CD4-positive, alpha-beta T cell treated with Interferon alpha-2 for 1 hour (primary cell): Measurements from ENCODE around the gene KRTCAP2.
"Not testable (repeated sequence)": the region's sequence is repeated elsewhere in the genome, so short reads cannot be mapped to it uniquely, and the experiment has no call there.

Experiments used
- DNase-seq, 2 donors: peaks; one replicate each; pipeline ENCODE4 v3.0.0-alpha.2; 2020 to 2022

The KRTCAP2 gene

DNA sequence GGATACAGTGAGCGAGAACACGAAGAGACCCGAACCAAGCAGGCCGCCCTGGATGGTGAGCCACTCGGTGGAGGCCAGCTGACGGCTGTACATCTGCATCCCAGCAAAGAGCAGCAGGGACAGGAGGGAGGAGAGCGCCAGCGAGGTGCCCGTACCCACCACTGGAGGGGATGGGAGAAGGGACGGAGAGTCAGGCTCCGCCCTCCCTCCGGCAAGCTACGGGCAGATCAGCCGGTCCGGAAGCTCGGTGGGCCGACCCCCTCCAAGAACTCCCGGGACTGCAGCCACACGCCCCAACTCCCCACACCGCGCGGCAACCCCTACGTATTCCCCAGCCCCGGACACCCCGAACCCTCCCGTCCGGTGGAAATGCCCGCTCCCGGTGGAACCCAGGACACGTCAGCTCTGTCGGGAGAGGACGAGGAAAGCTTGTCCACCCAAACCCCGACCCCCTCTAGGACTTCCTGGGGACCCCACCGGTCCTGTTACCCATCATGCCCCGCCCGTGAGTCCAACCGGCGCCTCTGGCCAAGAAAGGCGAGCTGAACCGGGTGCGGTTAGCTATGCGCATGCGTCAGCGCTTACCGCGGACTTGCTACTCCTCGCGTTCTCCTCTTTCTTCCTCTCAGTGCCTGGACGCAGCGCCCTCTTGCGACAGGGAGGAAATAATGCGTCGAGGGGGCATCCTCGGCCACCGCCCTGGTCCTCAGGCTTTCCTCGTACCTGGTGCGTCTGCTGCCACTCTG, at the start of gene KRTCAP2:
TSS of gene KRTCAP2 (minus strand) at position 573 of the 746 bp plus-strand sequence. CDS start at position 493, 80 bp downstream.
- peak; percentile 96 for DNase-seq

DNA sequence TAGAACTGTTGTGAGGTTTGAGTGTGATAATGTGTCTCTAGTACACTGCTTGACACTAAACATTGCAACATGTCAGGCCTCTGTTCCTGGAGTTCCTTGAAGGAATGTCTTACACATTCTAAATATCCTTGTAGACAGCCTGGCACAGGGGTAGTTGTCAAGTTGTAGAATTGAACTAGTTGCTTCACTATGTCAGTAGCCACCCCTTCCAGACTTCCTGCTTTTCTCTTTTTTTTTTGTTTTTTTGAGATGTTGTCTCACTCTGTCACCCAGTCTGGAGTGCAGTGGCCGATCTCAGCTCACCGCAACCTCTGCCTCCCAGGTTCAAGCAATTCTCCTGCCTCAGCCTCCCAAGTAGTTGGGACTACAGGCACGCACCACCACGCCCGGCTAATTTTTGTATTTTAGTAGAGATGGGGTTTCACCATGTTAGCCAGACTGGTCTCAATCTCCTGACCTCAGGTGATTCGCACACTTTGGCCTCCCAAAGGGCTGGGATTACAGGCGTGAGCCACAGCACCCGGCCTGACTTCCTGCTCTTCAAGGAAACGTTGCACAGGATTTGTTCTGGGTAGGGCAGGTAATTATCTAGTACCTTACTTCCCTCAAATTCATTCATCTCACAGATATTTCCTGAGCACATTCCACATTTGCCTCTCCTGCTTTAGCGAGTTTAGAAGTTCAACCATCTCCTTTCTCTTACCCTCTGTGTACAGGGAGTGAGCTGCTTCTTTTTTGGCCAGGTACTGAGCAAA, 47.3 kb upstream of the KRTCAP2 start:
- DNase-seq: not testable (repeated sequence)

DNA sequence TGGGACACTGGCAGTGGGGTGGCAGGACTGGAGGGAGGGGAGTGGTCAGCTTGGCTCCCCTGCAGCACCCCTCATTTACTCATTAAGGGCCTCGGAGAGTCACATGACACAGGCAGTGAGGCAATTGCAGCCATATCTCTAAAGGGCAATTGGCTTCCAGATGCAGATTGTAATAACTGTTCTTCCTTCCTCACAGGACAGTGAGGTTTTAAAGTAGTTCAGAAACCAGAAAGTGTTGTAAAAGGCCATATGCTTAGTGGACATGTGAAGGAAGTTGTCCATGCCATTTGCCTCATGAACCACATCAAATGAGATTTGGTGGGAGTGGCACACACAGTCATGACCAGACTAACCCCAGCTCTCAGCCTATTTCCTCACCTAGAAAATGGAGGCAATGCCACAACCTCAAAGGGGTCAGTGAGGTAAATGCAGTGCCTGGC, 46.5 kb upstream of the KRTCAP2 start:
- peak; percentile 35 to 47 for DNase-seq

DNA sequence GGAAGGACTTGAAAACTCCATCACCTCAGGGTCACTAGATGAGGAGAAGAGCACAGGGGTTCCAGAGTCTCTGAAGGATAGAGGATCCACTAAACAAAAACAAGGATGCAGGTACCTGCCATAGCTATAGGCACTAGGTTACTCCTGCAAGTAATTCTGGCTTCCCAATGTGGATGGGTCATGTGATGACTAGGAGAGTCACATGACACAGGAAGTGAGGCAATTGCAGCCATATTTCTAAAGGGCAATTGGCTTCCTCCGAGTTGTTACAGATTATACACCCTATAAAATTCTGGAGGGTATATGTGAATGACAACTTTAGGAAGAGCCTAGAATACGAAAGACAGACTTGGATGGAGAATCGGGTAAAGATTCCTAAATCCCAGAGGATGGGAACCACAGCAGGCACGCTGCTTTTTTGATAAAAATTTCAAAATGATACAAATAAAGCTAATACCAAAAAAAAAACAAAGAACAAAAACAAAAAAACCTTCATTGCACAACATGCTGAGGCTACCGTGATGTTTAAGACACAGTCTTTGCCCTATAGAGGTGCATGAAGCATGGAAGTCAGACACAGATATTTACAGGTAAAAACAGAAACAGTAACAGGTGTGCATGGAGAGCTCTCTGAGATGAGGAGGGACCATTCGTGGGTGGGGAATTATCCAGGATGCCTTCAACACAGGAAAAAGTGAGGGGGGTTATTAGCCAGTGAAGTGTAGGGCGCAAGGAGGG, 45.9 kb upstream of the KRTCAP2 start:
- DNase-seq: peak; percentile 43 to 52

DNA sequence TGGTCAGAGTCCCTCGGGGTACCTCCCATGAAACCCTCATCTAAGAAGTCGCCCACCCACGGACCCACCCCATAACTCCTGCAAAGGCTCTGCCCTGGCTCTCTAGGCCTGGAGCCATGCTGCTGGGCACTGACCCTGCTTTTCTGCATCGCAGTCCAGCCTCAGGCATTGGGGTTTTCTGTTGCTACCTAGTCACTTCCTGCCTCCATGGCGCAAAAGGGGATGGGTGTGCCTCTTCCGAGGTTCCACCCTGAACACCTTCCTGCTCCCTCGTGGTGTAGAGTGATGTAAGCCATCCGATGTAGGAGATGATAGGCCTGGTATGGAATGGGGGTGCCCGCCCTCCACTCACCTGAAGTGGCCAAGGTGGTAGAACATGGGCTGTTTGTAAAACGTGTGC, 41.6 kb upstream of the KRTCAP2 start:
- peak in 1 of 2 donors; percentile 45 for DNase-seq

DNA sequence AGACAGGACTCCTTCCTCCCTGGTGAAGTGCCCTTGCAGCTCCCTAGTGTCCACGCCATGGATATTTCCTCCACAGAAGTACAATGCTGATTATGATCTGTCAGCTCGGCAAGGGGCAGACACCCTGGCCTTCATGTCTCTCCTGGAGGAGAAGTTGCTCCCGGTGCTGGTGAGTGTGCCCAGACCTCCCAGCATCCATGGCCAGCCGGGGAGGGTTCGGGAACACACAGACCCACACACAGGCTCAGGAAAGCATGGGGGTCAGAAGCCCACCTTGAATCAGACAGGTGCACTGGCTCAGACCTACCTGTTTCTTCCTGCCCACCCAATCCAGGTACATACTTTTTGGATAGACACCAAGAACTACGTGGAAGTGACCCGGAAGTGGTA, 38.9 kb upstream of the KRTCAP2 start:
- DNase-seq: not testable (repeated sequence)

DNA sequence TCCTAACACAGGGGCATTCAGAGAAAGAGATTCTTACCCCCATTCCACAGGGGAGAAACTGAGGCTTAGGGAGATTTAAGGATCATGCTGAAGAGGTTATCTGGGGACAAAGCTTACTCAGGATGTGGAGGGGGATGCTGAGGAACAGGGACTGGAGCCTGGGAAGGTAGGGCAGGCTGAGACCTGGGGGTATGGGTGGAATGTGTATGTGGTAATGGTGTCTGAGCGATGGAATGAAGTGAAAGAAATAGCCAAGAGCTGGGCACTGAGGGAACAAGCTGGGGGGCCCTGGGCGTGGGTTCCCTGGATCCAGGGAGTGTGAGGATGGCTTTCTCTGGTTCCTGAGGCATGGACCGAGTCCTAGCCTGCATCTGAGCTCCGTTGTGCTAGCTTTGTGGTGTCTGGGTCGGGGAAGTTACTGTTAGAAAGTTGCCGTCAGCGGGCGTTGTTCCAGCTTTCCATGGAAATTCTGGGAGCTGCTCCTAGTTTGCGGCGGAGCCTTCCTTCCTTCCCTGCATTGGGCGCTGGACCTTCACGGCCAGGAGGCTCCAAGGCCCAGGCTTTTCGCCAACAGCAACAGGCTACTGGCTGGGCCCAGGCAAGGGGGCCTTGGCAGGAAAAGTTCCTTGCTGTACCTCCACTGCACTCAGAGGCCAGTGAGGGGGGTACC, 38.4 kb upstream of the KRTCAP2 start:
- DNase-seq: not testable (repeated sequence)

DNA sequence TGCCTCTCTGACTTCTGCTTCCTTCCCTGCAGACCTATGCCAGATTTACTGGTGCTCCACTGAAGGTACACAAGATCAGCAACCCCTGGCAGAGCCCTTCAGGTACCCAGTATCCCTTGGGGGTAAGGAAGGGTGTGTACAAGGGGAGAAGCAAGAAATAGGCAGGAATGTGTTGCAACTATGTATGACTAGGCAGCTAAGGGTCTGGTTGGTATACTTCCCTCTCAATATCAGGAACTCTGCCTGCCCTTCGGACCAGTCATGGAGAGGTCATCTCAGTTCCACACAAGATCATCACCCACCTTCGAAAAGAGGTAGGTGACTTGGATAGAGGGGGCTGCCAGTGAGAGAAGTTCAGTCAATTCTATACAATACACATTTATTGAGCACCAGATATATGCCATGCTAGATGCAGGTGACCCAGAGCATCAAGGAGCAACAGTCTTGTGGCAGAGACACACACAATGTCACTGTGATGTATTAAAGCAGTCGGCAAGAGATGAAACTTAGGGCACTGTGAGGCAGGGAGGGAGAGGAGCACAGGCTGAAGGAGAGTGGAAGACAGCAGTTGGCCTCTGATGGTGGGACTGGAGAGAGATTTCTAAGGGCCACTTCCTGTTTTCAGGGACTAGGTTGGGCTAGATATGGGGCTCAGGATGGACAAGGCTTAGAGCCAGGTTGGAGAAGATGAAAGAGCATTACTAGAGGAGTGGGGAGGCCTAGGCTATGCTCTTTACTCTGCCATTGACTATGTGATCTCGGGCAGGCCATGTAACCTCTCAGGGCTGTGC, 37.4 kb upstream of the KRTCAP2 start:
- peak in 1 of 2 donors; percentile 36 for DNase-seq

DNA sequence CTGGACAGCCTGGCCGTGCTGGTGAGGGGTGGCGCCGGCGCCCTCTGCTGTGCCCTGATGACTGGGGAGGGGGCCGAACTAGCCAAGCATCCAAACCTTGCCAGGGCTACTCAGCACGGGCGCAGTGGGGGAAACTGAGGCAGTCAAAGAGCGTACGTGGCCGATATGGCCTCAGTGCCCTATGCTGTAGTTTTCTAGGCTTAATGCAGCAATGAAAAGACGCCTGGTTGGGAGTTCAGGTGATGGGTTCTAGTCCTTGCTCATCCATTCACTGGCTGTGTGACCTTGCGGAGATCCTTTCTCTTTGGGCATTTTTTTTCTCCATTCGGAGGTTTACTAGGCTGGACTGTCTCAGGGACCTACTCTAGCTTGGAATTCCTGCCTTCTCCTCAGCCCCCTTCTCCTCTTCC, 36.2 kb upstream of the KRTCAP2 start:
- DNase-seq: no peak

DNA sequence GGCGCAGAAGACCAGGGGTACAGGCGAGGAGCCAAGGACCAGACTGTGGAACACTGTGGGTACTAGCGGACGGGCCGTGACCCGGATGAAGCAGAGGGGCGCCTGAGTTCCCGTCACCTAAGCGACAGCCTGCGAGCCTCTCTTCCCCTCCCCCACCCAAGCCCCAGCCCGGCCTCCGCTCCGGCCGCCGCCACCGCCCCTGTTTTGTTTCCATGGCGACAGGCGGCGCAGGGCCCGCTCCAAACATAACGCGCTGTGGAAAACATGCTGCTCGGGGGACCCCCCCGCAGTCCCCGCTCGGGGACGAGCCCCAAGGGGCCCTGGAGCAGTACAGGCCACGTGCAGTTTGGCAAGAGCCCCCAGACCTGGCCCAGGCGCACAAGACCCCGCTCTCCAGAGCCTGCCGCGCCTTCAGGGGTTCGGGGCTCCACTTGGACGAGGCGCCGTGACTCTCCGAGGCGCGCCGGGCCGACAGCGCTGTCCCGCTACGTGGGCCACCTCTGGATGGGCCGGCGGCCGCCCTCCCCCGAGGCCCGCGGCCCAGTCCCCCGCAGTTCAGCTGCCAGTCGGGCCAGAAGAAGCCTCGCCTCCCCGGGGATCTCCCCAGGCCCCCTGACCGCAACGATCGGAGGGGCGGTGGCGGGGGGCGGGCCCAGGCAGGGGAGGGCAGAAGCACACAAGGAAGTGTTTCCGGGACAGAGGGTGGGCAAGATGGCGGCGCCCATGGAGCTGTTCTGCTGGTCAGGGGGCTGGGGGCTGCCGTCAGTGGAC, 35.6 kb upstream of the KRTCAP2 start, which contains the start of gene MTX1:
TSS of gene MTX1 (plus strand) at position 155 of the 771 bp plus-strand sequence. CDS start at position 265, 110 bp downstream.
- peak; percentile 95 for DNase-seq

DNA sequence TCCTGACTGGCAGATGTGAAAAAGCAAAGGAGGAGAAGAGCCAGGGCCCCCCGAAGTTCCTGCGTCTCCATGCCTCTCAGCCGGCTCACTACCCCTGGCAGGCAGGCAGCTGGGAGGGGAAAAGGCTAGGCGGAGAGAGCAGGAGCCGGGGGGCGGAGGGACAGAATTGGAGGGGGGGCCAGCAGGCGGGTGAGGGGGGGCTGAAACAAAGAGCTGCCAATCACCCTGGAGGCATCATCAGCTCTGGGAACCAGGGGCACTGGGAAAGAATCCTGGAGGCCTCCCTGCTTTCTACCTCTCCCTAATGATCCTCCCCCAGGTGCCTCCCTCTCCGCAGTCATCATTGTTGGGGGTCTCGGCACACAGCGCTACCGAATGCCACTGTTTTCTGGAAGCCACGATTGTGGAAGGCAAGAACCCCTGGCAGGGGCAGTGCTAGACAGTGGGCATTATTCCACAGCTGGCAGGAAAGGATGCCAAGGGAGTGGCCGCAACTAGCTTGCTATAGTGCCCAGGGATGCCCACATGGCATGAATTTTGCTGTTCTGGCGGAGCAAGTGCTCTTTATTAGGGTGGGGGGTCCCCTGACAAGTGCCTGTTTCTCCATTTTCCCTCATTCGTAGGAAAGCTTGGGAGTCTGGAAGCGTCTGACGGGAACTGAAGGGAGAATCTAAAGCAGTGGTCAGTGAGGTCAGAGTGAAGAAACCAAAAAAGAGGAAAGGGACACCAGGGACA, 34.9 kb upstream of the KRTCAP2 start, which contains the start of gene THBS3:
TSS of gene THBS3 (minus strand) at position 92 of the 735 bp plus-strand sequence. CDS start at position 71, 21 bp downstream.
- DNase-seq: no peak

DNA sequence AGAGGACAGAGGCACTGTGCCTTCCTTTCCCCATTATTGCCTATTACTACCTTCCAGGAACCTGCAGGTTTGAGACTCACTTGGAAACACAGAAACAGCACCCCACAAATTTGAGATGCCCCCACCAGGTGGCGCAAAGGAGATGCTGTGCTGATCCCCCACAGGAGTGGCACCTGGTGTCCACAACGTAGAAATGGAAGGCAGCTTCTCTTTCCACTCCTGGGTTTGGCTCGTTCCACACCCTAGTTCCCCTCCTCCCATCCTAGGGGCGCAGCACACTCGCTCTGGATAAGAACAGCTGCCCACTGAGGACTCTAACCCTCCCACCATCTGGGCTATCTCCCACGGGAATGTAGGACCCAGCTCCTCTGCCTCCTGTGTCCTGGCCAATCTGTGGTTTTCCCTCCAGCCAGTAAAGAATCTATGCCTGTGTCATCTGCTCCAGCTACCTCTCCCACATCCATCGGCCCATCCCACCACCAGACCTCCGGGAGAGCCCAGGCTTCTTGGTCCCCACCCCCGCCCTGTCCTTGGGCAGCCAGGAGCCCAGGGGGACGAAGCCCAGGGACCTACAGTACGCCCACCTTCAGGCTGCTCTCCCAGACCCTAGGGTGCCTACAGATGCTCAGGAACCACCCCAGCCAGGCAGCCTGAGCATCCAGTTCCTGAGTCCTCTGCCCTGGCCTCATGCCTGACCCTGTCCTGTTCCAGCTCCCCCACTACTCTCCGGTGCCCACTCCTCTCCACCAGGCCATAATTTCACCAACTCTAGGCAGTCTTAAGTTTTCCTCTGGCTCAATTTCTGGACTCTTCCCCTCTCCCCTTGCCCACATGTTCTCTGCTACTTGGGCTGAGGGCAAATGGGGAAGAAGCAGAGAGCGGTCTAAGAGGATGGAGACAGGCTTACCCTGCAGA, 34.0 kb upstream of the KRTCAP2 start:
- peak; percentile 90 to 94 for DNase-seq

DNA sequence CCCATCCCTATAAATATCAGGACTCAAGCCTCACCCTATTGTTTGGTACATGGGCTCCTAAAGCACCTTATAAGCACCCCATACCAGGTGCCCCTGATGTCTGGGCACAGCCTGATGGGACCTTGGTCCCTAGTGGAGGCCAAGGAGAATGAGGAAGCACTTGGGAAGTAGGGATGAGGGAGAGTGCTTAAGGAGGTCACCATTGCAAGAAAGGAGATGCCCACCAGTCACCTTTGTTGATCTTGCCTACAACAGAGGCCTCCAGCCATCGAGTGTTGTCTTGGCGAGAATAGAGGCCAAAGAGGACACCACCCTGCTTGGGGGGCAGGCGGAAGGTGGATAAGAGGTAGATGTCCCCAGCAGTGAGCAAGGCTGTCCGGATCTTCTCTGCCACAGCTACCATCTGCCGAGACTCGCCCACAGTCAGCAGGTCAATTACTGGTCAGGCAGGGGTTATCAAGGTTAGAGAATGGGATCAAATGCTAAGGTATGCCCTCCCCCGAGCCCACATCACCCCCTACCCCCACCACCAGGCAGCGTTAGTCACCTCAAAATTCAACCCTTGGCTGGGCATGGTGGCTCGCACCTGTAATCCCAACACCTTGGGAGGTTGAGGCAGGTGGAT, 33.0 kb upstream of the KRTCAP2 start:
- no peak for DNase-seq

DNA sequence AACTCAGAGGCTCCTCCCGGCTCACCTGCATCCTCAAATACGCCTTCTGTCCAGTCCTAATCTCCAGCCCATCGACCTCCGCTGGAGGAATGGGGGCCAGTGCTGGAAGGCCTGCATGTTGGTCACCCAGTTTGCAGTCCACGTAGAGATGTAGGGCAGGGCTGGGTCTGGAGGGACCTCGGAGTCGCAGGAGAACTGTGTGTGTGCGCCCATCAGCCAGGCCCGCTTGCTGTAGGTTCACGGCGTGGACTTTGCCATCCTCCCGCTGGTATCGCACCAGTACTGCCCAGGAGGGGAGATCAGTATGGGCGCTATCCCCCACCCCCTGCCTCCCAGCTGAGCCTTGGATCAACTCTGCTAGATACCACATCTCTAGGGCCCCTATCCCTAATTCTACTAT, 31.9 kb upstream of the KRTCAP2 start:
- DNase-seq: no peak

DNA sequence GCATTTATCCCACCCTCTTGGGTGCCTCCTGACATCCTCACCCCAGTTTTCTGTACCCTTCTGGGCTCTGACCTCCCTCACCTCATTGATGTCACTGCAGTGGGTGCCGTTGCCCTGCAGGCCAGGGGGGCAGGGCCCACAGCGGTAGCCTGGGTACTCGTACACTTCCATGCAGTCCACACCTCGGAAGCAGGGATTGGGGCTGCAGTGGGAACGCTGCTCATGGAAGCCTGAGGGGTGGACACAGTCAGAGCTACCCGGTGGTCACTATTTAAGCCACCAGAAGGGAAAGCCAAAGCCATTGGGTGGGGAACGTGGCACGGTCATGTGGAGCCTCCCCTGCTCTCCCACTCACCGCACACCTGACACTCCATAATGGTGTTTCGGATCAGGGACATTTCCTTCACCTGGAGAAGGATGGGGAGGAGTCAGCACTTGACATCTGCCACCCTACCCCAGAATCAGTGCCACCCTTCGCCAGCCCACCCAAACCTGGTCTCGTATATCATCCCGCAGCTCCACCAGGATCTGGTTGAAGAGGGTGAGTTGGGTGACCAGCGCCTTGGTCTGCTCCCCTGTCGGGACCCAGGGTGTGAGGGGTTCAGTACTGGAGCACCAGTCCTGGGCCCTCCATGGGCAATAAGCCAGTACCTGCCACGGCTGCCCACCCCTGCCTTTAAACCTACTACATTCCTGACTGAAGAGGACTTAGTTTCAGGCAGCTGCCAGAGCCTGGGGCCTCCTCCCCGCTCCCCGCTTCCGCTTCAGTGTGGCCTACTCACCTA, 29.8 kb upstream of the KRTCAP2 start:
- DNase-seq: no peak

DNA sequence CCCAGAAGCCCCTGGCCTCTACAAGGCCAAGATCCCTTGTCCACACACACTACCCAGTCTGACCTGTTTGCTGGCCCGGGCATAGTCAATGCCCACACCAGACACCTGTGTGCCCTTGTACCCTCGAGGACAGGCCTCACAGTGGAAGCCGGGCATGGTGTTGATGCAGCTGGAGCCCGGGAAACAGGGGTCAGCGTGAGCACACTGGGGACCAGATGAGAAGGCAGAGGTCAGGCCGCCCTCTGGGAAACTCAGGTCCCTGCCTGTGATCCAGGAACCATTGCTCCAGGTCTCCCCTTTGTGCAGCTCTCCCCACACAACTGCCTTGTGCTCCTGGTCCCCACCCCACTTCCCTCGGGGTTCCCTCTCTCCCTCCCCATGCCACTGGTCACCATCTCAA, 29.1 kb upstream of the KRTCAP2 start:
- no peak for DNase-seq

DNA sequence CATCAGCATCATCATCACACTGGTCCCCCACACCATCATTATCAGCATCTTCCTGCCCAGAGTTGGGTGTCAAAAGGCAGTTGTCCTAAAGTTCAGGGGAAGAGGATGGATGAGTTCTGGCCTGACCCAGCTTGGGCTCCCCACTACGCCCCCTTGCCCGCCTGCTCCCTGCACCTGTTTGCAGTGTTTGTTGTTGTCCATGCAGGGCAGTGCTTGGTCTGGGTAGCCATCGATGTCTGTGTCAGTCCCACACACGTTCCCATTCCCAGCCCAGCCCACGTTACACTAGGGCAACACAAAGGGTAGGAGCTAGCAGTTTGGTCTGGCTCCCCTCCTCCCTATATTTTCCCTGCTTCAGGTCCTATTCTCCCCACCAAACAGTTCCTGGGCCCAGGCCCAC, 27.8 kb upstream of the KRTCAP2 start:
- no peak for DNase-seq

DNA sequence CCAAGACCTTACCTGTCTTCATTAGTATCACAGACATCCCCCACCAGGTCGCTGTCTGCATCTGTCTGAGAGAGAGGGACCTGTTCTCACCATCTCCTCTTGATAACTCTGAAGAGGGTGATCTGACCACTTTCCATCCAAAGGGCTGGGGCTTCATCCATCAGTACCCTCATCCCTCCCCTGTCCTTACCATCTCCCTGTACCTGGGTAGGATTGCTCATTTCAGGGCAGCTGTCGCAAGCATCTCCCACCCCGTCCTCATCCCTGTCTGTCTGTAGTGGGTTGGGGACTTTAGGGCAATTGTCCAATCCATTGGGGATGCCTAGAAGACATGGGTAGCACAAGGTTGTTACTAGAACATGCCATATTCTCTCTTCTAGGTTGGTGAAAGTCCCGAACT, 26.7 kb upstream of the KRTCAP2 start:
- DNase-seq: no peak
